Keratinocyte (primary cell): ENCODE results near the gene MAP7D1.

Experiments
- EZH2 ChIP-seq: IDR thresholded peaks from one replicate; pipeline ENCODE4 v1.6.1; 2012; ENCODE audit warnings: inconsistent platforms, mild to moderate bottlenecking, low read length, moderate library complexity
- TF ChIP-seq, protein P1 (sequence below), 3 experiments: IDR thresholded peaks in 1 of 3; conservative IDR thresholded peaks in 1 of 3; optimal IDR thresholded peaks in 1 of 3; 2 replicates in 2 of 3; 3 replicates in 1 of 3; pipeline versions ENCODE3 to v1.5.1; 2011; ENCODE audit warnings: low read length in 3 of 3, mild to moderate bottlenecking in 3 of 3, moderate library complexity in 2 of 3, control low read depth in 1 of 3, inconsistent platforms in 1 of 3; ENCODE audit not compliant: insufficient read depth in 2 of 3; ENCODE audit errors: extremely low read depth in 1 of 3

DNA sequence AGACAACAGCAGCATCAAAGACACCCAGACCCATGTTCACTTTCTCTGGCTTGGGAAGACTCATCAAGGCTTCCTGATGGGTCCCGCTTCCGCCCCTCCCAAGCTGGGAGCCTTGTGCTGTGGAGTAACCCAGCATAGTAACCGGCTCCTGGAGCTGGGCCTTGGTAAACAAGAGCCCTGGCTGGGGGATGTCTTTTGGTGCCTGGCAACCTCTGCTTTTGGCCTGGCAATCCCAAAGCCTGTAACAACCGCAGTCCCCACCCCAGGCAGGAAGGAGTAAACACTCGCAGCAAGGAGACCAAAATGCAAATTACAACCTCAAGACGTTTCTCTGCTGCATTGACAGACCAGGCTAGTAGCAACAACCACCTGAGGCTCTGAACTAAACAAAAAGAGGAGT is 51.4 kb downstream of the MAP7D1 start:
- TF ChIP-seq, protein P1, sequence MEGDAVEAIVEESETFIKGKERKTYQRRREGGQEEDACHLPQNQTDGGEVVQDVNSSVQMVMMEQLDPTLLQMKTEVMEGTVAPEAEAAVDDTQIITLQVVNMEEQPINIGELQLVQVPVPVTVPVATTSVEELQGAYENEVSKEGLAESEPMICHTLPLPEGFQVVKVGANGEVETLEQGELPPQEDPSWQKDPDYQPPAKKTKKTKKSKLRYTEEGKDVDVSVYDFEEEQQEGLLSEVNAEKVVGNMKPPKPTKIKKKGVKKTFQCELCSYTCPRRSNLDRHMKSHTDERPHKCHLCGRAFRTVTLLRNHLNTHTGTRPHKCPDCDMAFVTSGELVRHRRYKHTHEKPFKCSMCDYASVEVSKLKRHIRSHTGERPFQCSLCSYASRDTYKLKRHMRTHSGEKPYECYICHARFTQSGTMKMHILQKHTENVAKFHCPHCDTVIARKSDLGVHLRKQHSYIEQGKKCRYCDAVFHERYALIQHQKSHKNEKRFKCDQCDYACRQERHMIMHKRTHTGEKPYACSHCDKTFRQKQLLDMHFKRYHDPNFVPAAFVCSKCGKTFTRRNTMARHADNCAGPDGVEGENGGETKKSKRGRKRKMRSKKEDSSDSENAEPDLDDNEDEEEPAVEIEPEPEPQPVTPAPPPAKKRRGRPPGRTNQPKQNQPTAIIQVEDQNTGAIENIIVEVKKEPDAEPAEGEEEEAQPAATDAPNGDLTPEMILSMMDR (optimal IDR thresholded peaks at IDR 0.05 in 1 of 3, IDR thresholded peaks at IDR 0.05 in 1 of 3, conservative IDR thresholded peaks at IDR 0.05 in 1 of 3; ENCODE audit: extremely low read depth in 1 of 3, insufficient read depth in 2 of 3, low read length in 3 of 3), result no peak
- TF ChIP-seq EZH2, result no peak
